Tibial artery (tissue), 4 donors: ENCODE results near the gene ABCG8.

Experiments
- DNase-seq, 2 donors: peaks; one replicate each; pipeline ENCODE4 v3.0.0-alpha.2; 2019
- H3K27ac ChIP-seq, 2 donors: fragments of 200-600 bp; sonication (generic) in 1 of 2; 1 replicate in 1 of 2; 2 replicates in 1 of 2; pipeline ENCODE4 v1.5.1; 2018 to 2019; ENCODE audit warnings: mild to moderate bottlenecking in 1 of 2
- H3K27me3 ChIP-seq, 2 donors: fragments of 200-600 bp; sonication (generic) in 1 of 2; one replicate each; pipeline versions ENCODE4 v1.5.1 to v1.6.0; 2016 to 2019
- H3K36me3 ChIP-seq, 3 donors: fragments of 200-600 bp; sonication (generic) in 2 of 3; one replicate each; pipeline ENCODE4 v1.5.1; 2016 to 2019; ENCODE audit warnings: mild to moderate bottlenecking in 2 of 3
- H3K4me1 ChIP-seq, 4 donors: fragments of 200-600 bp; sonication (generic) in 2 of 4; 1 replicate in 3 of 4; 2 replicates in 1 of 4; pipeline ENCODE4 v1.5.1; 2016 to 2019
- H3K4me3 ChIP-seq, 2 donors: fragments of 200-600 bp; sonication (generic) in 1 of 2; 1 replicate in 1 of 2; 2 replicates in 1 of 2; pipeline ENCODE4 v1.5.1; 2018 to 2019; ENCODE audit warnings: mild to moderate bottlenecking in 2 of 2
- H3K9me3 ChIP-seq, 3 donors: fragments of 200-600 bp; sonication (generic) in 1 of 3; one replicate each; pipeline ENCODE4 v1.5.1; 2016 to 2019
- CTCF ChIP-seq, 2 experiments: fragments of 200-600 bp in 1 of 2; fragments of 450-650 bp in 1 of 2; IDR thresholded peaks; one replicate each; pipeline ENCODE4 v1.5.1; 2017 to 2019; ENCODE audit warnings: antibody characterized with exemption in 2 of 2, mild to moderate bottlenecking in 1 of 2, moderate library complexity in 1 of 2
- intact Hi-C: fragments of 100-400 bp; cut with DNase I; formaldehyde crosslinking; loops from one replicate; pipeline ENCODE4 v1.15.0; 2023; ENCODE audit warnings: low total_unique reads

The ABCG8 gene

GRCh38 chr2:43818761-43819160 is 20.0 kb upstream of the ABCG8 start:
- H3K36me3 ChIP-seq: peaks cover 0 to 4% (median 0%) of the 10 kb centered on the region in 3 donors
- intact Hi-C loops: no loop called here
- H3K4me3 ChIP-seq: no peak overlapping the region
- H3K27ac ChIP-seq: no peak overlapping the region
- DNase-seq: peak in 1 of 2 donors; percentile 62
- no peaks in the 10 kb centered on the region for H3K27me3 ChIP-seq
- no peak for TF ChIP-seq CTCF (IDR thresholded peaks at IDR 0.05)
- H3K9me3 ChIP-seq: no peaks in the 10 kb centered on the region
- H3K4me1 ChIP-seq: no peaks in the 10 kb centered on the region

- Histone ChIP-seq H3K4me1 (no peaks in the 10 kb centered on the region), H3K27me3 (no peaks in the 10 kb centered on the region), H3K9me3 (no peaks in the 10 kb centered on the region), H3K36me3 (peaks cover 0 to 4% (median 0%) of the 10 kb centered on the region in 3 donors), H3K27ac (no peak overlapping the region), H3K4me3 (no peak overlapping the region)
- DNase-seq: no peak
- intact Hi-C loops: no loop called here
- no peak for TF ChIP-seq CTCF (IDR thresholded peaks at IDR 0.05)
Observed at GRCh38 chr2:43819491-43820163, 19.1 kb upstream of the ABCG8 start.

- H3K4me1 ChIP-seq: no peaks in the 10 kb centered on the region
- intact Hi-C loops: no loop called here
- no peaks in the 10 kb centered on the region for H3K9me3 ChIP-seq
- H3K36me3 ChIP-seq: no peaks in the 10 kb centered on the region
- H3K4me3 ChIP-seq: no peak overlapping the region
- no peak for DNase-seq
- no peaks in the 10 kb centered on the region for H3K27me3 ChIP-seq
- H3K27ac ChIP-seq: no peak overlapping the region
- TF ChIP-seq CTCF (IDR thresholded peaks at IDR 0.05): no peak
Observed at GRCh38 chr2:43822839-43823238, 15.9 kb upstream of the ABCG8 start.

- TF ChIP-seq CTCF (IDR thresholded peaks at IDR 0.05): no peak
- Histone ChIP-seq H3K36me3 (no peaks in the 10 kb centered on the region), H3K4me1 (no peaks in the 10 kb centered on the region), H3K27me3 (no peaks in the 10 kb centered on the region), H3K27ac (no peak overlapping the region), H3K4me3 (no peak overlapping the region), H3K9me3 (no peaks in the 10 kb centered on the region)
- DNase-seq: no peak
- intact Hi-C loops: no loop called here
Observed at GRCh38 chr2:43823751-43824150, 15.0 kb upstream of the ABCG8 start.

GRCh38 chr2:43824512-43824911 is 14.3 kb upstream of the ABCG8 start:
- Histone ChIP-seq H3K4me3 (no peak overlapping the region), H3K4me1 (no peaks in the 10 kb centered on the region), H3K9me3 (no peaks in the 10 kb centered on the region), H3K27me3 (no peaks in the 10 kb centered on the region), H3K36me3 (no peaks in the 10 kb centered on the region), H3K27ac (no peak overlapping the region)
- intact Hi-C loops: no loop called here
- no peak for DNase-seq
- TF ChIP-seq CTCF (IDR thresholded peaks at IDR 0.05): no peak
